OCI-M2 (cell line): ENCODE results near the gene PTRH2.

ENCODE experiments used
- DNase-seq: peaks from one replicate; lab custom pipeline; 2025; ENCODE audit not compliant: unreplicated experiment; lab: John Stamatoyannopoulos, UW

The PTRH2 gene

DNA sequence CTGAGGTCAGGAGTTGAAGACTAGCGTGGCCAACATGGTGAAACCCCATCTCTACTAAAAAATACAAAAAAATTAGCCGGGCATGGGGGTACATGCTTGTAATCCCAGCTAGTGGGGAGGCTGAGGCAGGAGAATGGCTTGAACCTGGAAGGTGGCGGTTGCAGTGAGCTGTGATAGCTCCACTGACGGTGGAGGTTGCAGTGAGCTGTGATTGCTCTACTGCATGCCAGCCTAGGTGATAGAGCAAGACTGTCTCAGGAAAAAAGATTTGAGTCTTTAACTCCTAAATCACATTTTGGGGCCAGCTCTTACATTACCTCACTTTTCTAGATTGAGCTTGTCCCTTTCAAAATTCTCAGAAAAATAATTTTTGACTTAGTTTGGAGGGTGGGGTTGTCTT lies 15.4 kb upstream of the PTRH2 start:
- no peak for DNase-seq

DNA sequence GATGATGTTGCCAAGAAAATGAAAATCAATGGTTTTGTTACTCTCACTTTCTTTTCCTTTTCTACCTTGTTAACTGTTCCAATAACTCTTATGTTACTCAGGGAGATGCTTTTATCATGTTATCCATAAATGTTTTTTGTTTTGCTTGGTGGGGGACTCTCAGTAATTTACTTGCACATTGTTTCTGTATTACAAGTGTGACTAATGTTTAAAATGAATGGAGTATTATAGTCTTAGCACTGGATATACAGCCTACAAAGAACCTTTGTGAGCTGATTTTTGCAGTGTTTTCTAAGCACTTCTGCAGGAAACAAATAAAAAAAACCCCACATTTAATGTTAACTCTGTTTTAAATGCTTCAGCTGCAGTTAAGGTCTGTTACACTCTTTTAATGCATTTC lies 12.3 kb upstream of the PTRH2 start:
- DNase-seq = no peak

DNA sequence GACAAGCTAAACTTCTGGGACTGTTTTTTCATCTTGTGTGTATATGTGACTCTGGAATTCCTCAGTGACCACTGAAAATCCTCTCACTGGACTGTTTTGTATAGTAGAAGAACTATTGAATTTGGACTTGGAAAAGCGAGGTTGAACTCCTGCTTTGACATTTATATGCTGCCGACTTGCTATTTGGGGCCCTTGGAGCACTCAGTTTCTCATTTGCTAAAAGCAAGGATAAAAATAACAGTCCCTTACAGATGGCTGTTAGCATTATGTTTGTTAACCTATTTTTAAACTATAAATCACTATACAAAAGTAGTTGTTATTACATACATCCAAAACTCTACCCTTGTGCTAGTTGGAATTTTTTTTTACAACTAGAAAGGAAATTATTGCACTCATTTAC lies 9.2 kb upstream of the PTRH2 start:
- no peak for DNase-seq

GRCh38 chr17:59714255-59714654 lies 7.0 kb upstream of the PTRH2 start:
- no peak for DNase-seq

DNA sequence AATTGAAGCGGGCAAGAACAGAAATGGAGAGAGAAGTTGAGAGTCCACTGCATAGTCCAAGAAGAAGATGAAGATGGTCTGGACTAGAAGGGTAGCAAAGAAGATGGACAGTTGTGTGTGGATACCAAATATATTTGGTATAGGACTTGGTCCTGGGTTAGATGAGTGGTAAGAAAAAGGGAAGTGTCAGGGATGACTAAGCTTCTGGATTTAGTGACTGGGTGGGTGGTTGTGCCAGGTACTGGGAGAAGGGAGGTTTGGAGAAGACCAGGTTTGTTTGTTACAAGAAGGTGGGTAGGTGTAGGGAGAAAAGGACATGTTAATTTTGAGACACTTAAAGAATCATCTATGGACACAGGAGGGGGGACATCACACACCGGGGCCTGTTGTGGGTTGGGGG lies 5.6 kb upstream of the PTRH2 start:
- no peak for DNase-seq

GRCh38 chr17:59711936-59712335 lies 4.7 kb upstream of the PTRH2 start:
- DNase-seq = no peak

- DNase-seq = no peak
Observed at GRCh38 chr17:59707971-59708430, 771 bp upstream of the PTRH2 start.

GRCh38 chr17:59702304-59702703 lies 4.9 kb downstream of the PTRH2 start:
- DNase-seq = no peak

DNA sequence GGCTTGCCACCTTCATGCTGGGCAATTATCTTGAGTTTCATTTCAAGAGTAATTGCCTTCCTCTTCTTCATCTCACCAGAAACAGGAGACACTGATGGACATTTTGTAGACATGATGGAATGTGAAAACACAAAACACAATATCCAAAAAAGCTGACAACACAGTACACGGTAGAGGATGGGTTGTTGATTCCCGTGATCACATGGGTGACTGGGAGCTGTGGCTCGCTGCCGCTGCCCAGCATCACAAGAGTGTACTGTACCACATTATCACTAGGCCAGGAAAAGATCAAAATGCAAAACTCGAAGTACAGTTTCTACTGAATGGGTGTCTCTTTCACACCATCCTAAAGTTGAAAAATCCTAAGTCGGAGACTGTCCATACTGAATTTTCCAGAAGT lies 7.4 kb downstream of the PTRH2 start:
- DNase-seq = no peak

DNA sequence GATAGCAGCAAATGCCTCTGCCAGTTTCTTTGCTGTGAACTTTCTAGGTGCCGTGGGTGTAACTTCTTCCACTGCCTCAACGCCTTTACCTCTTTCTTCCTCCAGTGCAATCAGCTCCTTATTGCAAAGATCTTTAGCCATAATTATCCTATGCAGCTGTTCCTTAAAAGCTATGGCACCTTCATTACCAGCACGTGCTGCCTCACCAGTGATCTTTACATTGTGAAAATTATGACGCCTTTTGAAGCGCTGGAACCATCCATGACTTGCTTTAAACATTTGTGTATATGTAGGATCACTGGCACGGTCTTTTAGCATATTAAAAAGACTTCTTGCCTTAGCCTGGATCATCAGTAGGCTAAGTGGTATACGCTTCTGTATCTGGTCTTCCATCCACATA lies 8.0 kb downstream of the PTRH2 start:
- DNase-seq = no peak

- no peak for DNase-seq
Observed at GRCh38 chr17:59698143-59698542, 9.1 kb downstream of the PTRH2 start.

- DNase-seq = no peak
Observed at GRCh38 chr17:59696682-59697277, 10.4 kb downstream of the PTRH2 start.

DNA sequence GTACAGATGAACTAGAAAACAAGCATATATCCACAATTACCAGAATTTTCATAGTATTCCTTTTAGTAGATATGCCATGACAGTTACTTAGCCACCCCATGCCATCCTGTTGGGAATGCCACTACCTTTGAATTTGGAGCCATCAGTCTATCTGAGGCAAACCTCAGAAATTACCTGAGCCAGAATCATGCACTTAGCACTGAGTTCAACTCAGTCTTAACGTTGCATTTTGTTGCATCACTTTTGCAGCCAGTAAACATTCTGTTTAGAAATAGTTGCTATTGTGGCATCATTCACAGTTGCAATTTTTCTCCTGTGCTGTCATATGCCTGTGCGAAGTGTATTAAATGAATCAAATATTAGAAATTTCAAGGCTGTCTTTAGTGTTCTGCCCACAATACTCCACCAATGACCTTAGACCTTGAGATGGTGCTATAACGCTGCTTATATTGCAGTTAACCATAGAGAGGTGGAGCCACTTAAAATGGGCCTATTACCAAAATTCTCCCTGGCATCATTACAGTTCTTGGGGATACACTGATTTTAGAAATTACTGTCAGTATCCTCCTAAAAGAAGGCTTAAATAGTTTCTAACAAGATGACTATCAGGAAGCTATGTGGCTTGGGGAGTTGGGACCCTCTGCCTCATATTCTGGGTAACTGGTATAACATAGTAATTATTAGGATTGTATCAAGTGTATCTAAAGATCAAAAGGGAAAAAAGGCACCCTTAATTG lies 11.1 kb downstream of the PTRH2 start:
- DNase-seq = no peak

DNA sequence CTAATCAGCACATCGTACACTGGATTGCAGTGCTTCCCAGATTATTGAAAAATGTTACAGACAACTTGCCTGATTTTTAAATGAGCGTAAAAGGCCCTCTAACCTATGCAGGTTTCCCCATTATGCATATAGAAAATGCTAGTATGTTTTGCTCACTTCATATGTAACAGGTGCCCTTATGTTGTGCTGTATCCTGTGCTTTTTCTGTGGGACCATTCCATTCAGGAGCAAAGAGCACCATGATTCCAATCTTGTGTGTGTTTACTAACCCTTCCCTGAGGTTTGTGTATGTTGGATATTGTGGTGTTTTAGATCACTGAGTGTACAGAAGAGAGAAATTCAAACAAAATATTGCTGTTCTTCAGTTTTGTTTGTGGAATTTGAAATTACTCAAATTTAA lies 12.9 kb downstream of the PTRH2 start:
- no peak for DNase-seq

GRCh38 chr17:59693582-59693981 lies 13.6 kb downstream of the PTRH2 start:
- DNase-seq = no peak

GRCh38 chr17:59688496-59688895 lies 18.7 kb downstream of the PTRH2 start:
- DNase-seq = no peak

GRCh38 chr17:59688008-59688407 lies 19.2 kb downstream of the PTRH2 start:
- DNase-seq = no peak

GRCh38 chr17:59684967-59685366 lies 22.3 kb downstream of the PTRH2 start:
- DNase-seq = peak; percentile 25

- no peak for DNase-seq
Observed at GRCh38 chr17:59683283-59683682, 23.9 kb downstream of the PTRH2 start.

DNA sequence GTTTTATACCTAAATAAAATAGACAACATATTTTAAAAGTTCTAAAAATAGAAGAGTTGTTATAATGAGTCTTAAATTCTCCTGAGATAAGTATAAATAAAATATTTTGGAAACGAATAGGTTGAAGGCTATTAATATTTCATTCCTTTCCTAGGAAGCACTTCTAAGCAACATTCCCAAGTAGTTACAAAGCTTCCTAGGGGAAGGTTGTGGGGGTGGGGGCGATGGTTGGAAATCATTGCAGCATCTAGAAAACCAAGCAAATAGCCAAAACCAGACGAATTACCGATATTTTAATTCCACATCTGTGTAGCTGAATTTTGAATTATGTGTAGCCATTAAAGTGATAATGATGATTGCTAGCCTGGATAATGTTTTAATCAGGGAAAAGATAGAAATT lies 26.9 kb downstream of the PTRH2 start:
- DNase-seq = no peak

DNA sequence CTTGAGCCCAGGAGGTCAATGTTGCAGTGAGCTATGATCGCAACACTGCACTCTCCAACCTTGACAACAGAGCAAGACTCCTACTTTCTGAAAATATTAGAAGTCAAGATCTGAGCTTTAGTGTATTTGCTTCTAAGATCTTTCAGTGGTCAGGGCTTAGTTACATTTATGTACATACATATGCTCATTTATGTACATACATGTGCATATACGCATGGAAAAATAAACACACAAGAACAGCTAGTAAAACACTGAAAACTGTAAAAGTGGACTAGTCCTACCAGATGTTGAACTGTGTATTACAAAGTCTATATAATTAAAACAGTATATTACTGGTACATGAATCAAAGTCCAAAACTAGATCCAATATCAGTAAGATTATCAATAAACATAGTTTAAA lies 28.3 kb downstream of the PTRH2 start:
- no peak for DNase-seq

GRCh38 chr17:59676716-59677115 lies 30.5 kb downstream of the PTRH2 start:
- no peak for DNase-seq

DNA sequence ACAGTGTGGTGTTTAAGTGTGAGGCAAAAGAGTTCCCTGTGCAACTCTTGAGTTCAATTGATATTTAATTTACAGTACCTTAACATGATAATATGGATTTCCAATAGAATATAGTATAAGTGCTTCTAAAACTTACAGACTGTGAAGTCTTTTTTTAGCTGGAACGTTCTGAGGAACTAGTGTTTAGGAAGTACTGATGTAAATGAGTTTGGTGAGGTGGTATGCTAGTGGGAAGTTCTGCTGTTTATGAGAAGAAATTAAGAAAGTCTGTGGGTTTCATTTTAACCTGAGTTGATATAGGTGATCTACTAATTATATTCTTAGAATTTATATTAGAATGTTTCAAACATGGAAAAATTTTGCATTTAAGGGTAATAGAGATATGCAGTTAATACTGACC lies 32.0 kb downstream of the PTRH2 start:
- no peak for DNase-seq
